ENCODE measurements around the gene ROBO3.

ROBO3 gene

DNA sequence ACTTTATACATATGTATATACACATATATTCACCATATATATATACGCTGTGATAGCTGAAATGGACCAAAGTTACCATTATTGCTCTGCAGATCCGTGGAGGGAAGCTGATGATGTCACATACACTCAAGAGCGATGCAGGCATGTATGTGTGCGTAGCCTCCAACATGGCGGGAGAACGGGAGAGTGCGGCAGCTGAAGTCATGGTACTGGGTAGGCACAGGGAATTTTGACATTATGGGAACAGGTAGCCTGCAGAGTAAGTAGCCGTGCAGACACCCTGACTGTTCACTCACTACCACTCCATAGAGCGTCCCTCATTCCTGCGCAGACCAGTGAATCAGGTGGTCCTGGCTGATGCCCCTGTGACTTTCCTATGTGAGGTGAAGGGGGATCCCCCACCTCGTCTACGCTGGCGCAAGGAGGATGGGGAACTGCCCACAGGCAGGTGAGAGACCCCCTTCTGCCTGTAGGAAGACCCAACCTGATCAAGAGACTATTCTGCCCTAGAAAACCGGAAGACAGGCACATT, 4.7 kb downstream of the ROBO3 start:
- TF ChIP-seq, protein P1, sequence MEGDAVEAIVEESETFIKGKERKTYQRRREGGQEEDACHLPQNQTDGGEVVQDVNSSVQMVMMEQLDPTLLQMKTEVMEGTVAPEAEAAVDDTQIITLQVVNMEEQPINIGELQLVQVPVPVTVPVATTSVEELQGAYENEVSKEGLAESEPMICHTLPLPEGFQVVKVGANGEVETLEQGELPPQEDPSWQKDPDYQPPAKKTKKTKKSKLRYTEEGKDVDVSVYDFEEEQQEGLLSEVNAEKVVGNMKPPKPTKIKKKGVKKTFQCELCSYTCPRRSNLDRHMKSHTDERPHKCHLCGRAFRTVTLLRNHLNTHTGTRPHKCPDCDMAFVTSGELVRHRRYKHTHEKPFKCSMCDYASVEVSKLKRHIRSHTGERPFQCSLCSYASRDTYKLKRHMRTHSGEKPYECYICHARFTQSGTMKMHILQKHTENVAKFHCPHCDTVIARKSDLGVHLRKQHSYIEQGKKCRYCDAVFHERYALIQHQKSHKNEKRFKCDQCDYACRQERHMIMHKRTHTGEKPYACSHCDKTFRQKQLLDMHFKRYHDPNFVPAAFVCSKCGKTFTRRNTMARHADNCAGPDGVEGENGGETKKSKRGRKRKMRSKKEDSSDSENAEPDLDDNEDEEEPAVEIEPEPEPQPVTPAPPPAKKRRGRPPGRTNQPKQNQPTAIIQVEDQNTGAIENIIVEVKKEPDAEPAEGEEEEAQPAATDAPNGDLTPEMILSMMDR (conservative IDR thresholded peaks at IDR 0.05; ENCODE audit: low read length): no peak
- DNase-seq (ENCODE audit: low read depth): no peak
- H3K4me3 ChIP-seq (ENCODE audit: low read length): no peak overlapping the region

DNA sequence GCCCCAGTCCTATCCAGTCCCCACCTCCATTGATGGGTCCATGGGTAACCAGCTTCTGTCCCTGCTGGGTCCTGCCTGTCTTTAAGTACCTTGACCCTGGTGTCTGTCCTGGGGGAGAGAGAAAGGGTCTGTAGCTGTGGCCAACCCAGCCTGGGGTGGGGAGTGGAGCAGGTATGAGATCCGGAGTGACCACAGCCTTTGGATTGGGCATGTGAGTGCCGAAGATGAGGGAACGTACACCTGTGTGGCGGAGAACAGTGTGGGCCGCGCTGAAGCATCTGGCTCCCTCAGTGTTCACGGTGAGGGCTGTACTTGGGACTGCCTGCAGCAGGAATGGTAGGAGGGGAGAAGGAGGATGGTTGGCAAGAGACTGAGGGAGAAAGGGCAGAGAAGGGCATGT, 5.2 kb downstream of the ROBO3 start:
- H3K4me3 ChIP-seq (ENCODE audit: low read length): no peak overlapping the region
- TF ChIP-seq, protein P1 (conservative IDR thresholded peaks at IDR 0.05; ENCODE audit: low read length): no peak
- DNase-seq (ENCODE audit: low read depth): no peak

DNA sequence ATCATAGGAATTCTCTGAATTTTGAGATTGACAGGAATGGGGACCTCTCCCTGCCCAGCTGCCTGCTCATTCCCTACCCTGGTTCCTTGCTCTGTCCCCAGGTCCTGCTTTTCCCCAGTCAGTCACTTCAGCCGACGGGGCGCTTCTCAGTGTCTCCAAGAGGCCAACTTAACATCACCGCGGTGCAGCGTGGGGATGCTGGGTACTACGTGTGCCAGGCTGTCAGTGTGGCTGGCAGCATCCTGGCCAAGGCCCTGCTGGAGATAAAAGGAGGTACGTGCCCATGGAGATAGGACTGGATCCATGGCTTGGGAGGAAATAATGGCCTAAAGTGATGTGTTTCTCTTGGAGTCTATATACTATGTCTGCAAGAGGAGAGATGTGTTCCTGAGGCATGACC, 7.0 kb downstream of the ROBO3 start:
- H3K4me3 ChIP-seq (ENCODE audit: low read length): no peak overlapping the region
- DNase-seq (ENCODE audit: low read depth): no peak
- TF ChIP-seq, protein P1 (conservative IDR thresholded peaks at IDR 0.05; ENCODE audit: low read length): no peak

DNA sequence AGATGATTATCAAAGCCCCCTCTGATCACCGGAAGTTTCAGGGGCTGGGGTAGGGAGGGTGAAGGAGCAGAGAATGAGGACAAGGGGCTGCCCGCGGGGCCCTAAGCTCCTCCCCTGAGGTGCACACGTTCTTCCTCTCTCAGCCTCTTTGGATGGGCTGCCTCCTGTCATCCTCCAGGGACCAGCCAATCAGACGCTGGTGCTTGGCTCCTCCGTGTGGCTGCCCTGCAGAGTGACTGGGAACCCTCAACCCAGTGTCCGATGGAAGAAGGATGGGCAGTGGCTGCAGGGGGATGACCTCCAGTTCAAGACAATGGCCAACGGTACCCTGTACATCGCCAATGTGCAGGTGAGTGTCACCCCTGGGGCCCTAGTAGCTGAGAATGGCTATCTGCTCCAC, 7.5 kb downstream of the ROBO3 start:
- DNase-seq (ENCODE audit: low read depth): no peak
- TF ChIP-seq, protein P1 (conservative IDR thresholded peaks at IDR 0.05; ENCODE audit: low read length): no peak
- no peak overlapping the region for H3K4me3 ChIP-seq (ENCODE audit: low read length)

DNA sequence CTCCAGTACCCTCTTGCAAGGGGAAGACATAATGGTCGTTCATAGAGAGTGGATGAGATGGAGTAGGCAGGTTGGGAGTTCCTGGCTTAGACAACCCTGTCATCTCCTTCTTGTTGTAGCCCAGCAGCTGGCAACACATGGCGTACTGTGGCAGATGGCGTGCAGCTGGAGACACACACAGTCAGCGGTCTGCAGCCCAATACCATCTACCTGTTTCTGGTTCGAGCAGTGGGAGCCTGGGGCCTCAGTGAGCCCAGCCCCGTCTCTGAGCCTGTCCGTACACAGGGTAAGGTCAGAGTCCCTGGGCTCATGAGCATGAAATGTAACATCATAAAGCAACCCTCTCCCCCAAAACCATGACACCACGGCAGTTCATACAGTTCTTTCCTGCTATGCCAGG, 8.7 kb downstream of the ROBO3 start:
- no peak for DNase-seq (ENCODE audit: low read depth)
- TF ChIP-seq, protein P1 (conservative IDR thresholded peaks at IDR 0.05; ENCODE audit: low read length): no peak
- H3K4me3 ChIP-seq (ENCODE audit: low read length): no peak overlapping the region

DNA sequence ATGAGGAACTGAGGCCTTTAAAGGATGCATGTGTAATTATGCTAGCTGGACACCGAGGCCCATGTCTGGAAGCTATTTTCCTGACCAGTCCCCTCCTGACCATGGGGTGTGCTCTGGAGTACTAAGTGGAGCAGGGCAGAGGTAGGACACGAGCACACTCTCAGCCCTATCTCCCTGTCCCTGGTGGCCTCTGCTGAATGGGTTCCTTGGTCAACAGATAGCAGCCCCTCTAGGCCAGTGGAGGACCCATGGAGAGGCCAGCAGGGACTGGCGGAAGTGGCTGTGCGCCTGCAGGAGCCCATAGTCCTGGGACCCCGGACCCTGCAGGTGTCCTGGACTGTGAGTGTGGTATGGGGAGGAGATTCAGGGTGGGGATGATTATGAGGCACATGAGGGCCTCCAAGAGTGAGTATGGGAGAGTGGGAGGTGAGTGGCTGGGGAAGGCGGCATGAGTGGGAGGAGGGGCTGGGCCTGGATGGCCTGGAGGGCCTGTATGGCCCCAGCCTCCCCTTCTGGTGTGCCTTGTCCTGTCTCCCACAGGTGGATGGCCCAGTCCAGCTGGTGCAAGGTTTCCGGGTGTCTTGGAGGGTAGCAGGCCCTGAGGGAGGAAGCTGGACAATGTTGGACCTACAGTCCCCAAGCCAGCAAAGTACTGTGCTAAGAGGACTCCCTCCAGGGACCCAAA, 9.5 kb downstream of the ROBO3 start:
- H3K4me3 ChIP-seq (ENCODE audit: low read length): no peak overlapping the region
- TF ChIP-seq, protein P1 (conservative IDR thresholded peaks at IDR 0.05; ENCODE audit: low read length): no peak
- DNase-seq (ENCODE audit: low read depth): no peak

DNA sequence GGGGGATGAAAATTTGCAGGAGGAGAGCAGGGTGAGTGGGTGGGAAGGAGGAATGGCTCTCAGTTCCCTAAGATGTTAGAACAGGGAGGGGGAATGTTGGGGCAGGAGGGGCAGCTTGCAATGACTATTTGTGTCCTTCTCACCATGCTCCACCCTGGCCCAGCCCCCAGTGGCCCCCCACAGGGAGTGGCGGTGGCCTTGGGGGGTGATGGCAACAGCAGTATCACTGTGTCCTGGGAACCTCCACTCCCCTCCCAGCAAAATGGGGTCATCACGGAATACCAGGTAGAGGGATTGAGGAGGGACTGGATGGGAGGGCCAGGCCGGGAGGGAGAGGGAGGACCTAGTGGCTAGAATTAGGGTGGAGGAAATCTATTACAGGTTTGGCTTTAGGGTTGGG, 10.2 kb downstream of the ROBO3 start:
- no peak overlapping the region; the same call in 1 of the 2 replicates for H3K4me3 ChIP-seq (ENCODE audit: low read length)
- no peak for DNase-seq (ENCODE audit: low read depth)
- TF ChIP-seq, protein P1 (conservative IDR thresholded peaks at IDR 0.05; ENCODE audit: low read length): no peak
